GM21576 (cell line): ENCODE data around the gene SLC39A11.
"Not testable (repeated sequence)": the region's sequence is repeated elsewhere in the genome, so short reads cannot be mapped to it uniquely, and the experiment has no call there.

ENCODE experiments used
- ATAC-seq: cut with Tn5 transposase; IDR thresholded peaks from one replicate; pipeline ENCODE4 v1.9.1; 2021; ENCODE audit warnings: mild to moderate bottlenecking, moderate library complexity; ENCODE audit not compliant: unreplicated experiment

The SLC39A11 gene

DNA sequence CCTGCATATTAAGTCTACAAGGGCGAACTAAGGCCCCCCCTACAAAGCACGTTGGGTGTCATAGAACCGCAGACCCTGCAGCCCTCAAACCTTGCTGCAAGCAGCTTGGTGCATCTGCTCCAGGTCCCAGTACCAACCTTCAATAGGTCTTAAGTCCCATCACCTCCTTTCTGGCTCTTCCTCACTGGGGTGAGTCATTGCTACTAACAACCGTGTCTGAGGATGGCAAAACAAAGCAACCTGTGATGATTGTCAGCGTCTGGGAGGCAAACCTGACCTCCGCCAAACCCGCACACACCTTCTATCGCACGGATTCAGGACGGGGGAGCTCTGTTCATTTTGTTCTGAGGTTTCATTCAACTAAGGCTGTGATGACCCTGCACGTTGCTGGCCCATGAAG lies 138.9 kb downstream of the SLC39A11 start:
- no peak for ATAC-seq

DNA sequence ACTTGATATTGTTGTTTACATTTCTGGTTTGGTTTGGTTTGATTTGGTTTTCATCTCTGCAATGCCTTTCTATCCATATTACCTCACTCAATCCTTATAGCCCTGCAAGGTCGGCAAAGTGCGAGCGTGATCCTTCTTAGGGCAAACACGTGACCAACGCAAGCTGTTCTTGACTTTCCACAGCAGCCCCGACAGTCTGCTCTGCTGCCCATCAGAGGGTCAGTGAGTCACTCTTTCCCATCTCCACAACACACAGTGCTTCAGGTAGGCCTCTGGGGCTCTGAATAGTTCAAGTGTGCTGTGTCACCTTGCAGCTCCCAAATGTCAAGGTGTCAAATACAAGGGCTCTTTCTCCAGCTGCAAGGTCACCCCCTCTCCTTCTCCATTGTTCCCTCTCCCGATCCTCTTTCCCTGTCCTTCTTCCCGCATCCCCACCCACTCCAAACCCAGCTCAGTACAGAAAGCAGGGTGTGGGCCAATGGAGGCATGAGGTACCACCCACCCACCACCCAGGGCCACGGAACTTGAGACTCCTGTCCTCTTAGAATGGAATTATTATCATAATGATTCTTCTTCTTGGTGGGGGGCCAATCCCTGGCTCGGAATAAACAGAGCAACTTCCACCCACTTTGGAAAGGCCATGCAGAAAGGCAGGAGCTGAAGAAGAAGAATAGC lies 139.7 kb downstream of the SLC39A11 start:
- ATAC-seq, result no peak

GRCh38 chr17:72952220-72952619 lies 140.3 kb downstream of the SLC39A11 start:
- ATAC-seq, result no peak

- no peak for ATAC-seq
These were observed 142.1 kb downstream of the SLC39A11 start for GRCh38 chr17:72950242-72950931.

- no peak for ATAC-seq
These were observed 144.4 kb downstream of the SLC39A11 start for GRCh38 chr17:72948115-72948514.

- ATAC-seq, result no peak
These were observed 145.0 kb downstream of the SLC39A11 start for GRCh38 chr17:72947475-72947874.

DNA sequence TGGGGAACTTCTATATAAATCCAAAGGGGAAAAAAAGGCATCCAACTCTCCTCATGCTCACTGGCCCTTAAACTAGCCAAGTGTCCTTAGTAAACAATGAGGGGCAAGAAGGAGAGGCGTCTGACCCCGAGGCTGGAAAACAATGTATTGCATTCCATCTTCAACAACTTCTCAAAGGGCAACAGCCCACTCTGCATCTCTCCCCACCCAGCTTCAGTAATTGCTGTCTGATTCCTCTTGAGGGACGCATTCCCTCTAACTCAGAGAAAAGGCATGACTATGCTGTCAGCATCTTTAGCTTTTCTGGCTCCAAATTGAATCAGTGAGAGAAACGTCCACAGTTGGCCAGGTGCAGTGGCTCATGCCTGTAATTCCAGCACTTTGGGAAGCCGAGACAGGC lies 145.8 kb downstream of the SLC39A11 start:
- ATAC-seq, result no peak

GRCh38 chr17:72946156-72946555 lies 146.3 kb downstream of the SLC39A11 start:
- ATAC-seq, result no peak

- no peak for ATAC-seq
These were observed 147.0 kb downstream of the SLC39A11 start for GRCh38 chr17:72945473-72945872.

DNA sequence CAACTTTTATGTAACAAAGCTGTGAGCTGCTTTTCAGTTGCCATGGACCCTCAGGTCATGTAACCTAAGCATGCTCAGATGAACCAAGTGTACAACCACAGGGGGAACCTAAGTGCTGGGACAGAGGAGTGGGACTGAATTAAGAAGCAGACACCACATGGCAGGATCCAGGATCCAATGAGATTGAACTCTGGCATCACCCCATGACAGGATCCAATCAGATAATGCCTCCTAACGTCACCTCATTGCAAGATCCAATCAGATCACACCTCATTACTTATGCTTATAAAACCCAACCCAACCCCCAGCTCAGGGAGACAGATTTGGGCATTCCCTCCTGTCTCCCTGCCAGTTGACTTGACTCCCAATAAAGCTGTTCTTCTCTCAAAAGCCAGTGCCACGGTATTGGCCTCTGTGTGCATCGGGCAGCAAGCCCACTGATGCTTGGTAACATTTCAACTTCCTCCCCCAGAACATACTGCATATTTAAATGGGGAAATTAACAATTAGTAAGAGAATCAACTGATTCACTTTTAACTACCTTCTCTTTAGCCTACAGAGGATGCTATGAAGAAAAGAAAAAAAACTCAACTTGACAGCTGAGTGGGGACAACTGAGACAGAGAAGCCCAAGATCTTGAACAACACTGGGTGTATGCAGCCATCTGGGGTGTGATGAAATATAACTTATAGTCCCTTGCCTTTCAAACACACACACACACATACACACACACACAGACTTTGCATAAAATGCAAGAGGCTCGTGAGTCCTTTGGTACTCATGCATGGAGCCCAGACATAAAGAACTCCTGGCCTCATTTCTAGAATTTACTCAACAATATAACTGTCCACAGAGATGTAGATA lies 148.4 kb downstream of the SLC39A11 start:
- no peak for ATAC-seq

GRCh38 chr17:72942579-72942978 lies 149.9 kb downstream of the SLC39A11 start:
- no peak for ATAC-seq

DNA sequence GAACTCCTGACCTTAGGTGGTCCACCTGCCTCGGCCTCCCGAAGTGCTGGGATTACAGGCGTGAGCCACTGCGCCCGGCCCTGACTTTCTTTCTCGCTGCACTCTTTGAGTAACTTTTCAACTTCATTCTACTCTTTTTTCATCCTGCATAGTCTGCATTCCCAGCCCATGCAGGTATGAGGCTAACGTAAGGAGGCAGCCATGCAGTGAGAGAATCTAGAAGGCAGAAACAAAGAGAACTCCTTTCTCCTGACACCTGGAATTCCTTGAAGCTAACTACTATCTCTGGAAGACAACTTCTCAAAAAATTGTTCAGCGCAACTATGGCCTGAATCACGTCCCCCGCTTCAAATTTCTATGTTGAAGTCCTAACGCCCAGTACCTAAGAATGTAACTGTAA lies 152.0 kb downstream of the SLC39A11 start:
- no peak for ATAC-seq

DNA sequence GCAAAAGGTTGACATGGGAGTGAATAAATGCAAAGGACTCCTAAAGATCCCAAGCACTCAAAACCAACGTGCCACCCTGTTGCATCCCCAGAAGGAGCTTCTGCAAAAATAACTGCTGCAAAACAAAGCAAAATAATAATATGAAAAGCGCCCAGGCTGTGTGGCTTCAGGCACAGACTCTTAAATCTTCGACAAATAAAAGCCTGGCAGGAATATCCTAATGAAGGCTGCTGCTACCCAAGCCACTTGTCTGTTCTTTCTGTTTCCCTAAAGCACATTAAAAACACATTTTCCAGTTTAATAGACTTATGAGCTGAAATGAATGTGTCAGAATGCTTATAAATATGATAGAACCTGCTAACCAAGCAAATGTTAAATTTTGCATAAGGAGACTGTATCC lies 154.0 kb downstream of the SLC39A11 start:
- no peak for ATAC-seq

GRCh38 chr17:72937707-72938106 lies 154.8 kb downstream of the SLC39A11 start:
- no peak for ATAC-seq

DNA sequence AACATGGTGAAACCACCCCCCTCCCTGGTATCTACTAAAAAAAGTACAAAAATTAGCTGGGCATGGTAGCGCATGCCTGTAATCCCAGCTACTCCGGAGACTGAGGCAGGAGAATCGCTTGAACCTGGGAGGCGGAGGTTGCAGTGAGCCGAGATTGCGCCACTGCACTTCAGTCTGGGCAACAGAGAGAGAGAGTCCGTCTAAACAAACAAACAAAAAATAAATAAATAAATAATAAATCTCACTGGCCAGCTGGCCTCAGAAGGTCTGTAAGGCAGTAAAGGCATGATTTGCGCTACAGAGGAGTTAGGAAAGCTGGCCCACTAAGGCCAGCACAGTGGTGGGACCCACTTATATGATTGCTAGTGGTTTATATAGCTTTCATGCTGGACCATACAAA lies 155.2 kb downstream of the SLC39A11 start:
- ATAC-seq, result not testable (repeated sequence)

DNA sequence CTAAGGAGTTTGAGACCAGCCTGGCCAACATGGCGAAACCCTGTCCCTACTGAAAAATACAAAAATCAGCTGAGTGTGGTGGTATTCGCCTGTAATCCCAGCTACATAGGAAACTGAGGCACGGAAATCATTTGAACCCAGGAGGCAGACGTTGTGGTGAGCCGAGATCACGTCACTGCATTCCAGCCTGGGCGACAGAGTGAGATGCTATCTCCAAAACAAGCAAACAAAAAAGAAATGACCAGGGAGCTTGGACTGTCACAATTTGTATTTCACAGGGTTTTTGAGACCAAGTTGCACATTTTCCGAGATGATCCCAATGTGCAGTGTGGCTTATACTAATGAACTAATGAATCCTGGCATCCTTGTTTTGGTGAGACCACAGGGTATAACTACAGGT lies 156.5 kb downstream of the SLC39A11 start:
- ATAC-seq, result no peak

- ATAC-seq, result no peak
These were observed 157.6 kb downstream of the SLC39A11 start for GRCh38 chr17:72934927-72935326.

DNA sequence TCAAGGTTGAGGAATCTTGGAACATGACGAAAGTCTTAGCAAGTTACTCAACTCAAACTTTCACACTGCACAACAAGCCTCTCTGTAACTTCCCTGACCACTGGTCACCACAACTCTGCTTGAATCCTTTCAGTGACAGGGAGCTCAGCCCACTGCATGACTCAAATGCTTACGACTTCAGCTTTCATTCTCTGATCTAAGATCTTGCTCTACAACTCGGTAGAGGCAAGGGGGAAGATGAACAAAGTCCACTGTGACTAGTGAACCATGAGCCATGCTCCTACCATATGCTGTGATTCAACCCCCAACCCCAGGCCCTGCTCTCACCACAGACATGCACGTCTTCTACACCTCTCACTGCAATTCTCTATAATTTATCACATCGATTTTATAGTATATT lies 160.9 kb downstream of the SLC39A11 start:
- no peak for ATAC-seq

GRCh38 chr17:72931163-72931562 lies 161.3 kb downstream of the SLC39A11 start:
- ATAC-seq, result peak; percentile 83

DNA sequence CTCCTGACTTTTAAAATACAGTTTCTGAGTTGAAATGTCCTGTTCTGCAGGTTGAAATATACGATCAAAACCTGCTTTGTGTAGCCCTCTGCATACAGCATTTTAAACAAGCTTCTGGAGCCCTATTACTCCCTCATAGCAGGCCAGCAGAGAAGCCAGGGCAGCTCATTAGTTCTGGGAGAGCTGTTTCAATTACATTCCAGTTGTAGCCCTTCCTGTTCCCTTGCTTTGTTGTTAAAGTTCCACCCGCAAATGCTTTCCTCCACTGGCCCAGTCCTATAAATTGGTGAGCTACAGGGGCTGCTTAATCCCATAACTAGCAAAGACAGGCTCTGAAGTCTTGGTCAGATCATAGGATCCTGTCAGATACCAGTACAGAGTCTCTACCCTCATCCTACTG lies 162.5 kb downstream of the SLC39A11 start:
- no peak for ATAC-seq

GRCh38 chr17:72928454-72929136 lies 163.9 kb downstream of the SLC39A11 start:
- ATAC-seq, result no peak
